Liver (tissue), 9 donors: ENCODE results near the gene MRGPRF. TPM values are rescaled to one million over a fixed set of nuclear protein-coding genes. Genes with fewer than 3 reads are reported as not detected.

ENCODE experiments used
- DNase-seq: peaks from one replicate; pipeline ENCODE4 v3.0.0-alpha.2; 2017; ENCODE audit warnings: low spot score
- H3K27ac ChIP-seq, 2 donors: one replicate each; pipeline ENCODE4 v1.7.0; 2013; ENCODE audit warnings: inconsistent platforms in 2 of 2, low read length in 2 of 2, control low read depth in 1 of 2, low read depth in 1 of 2, mild to moderate bottlenecking in 1 of 2
- H3K27me3 ChIP-seq, 4 donors: one replicate each; pipeline versions ENCODE4 v1.6.1 to v1.7.0; 2013; ENCODE audit warnings: low read length in 3 of 4, inconsistent platforms in 1 of 4, mild to moderate bottlenecking in 1 of 4, moderate library complexity in 1 of 4; ENCODE audit not compliant: control insufficient read depth in 4 of 4, insufficient read depth in 4 of 4
- H3K36me3 ChIP-seq, 4 donors: one replicate each; pipeline versions ENCODE4 v1.6.1 to v1.7.0; 2013; ENCODE audit warnings: low read length in 3 of 4, mild to moderate bottlenecking in 3 of 4, low read depth in 1 of 4, moderate library complexity in 1 of 4; ENCODE audit not compliant: control insufficient read depth in 4 of 4, insufficient read depth in 3 of 4
- H3K4me1 ChIP-seq, 4 donors: one replicate each; pipeline versions ENCODE4 v1.6.1 to v1.7.0; 2013; ENCODE audit warnings: low read length in 3 of 4, mild to moderate bottlenecking in 3 of 4, moderate library complexity in 1 of 4; ENCODE audit not compliant: control insufficient read depth in 4 of 4, insufficient read depth in 4 of 4
- H3K4me3 ChIP-seq, 3 donors: one replicate each; pipeline versions ENCODE4 v1.6.1 to v1.7.0; 2013; ENCODE audit warnings: low read length in 3 of 3, control low read depth in 1 of 3, low read depth in 1 of 3, mild to moderate bottlenecking in 1 of 3
- H3K9ac ChIP-seq, 2 donors: one replicate each; pipeline ENCODE4 v1.7.0; 2013; ENCODE audit warnings: low read length in 2 of 2, mild to moderate bottlenecking in 2 of 2, moderate library complexity in 2 of 2, control low read depth in 1 of 2, low read depth in 1 of 2
- H3K9me3 ChIP-seq, 4 donors: one replicate each; pipeline versions ENCODE4 v1.6.1 to v1.7.0; 2013; ENCODE audit warnings: low read length in 3 of 4; ENCODE audit not compliant: control insufficient read depth in 4 of 4
- ATF3 ChIP-seq: IDR thresholded peaks from 2 replicates; pipeline ENCODE4 v1.6.1; 2016; ENCODE audit warnings: antibody characterized with exemption
- CTCF ChIP-seq: fragments of 150-350 bp; IDR thresholded peaks from 2 replicates; pipeline ENCODE4 v1.5.1; 2017; ENCODE audit warnings: improper control_type of control experiment, low read depth, low read length; ENCODE audit not compliant: missing input control
- EGR1 ChIP-seq, 2 donors: IDR thresholded peaks; 2 replicates each; pipeline ENCODE4 v1.6.1; 2016 to 2018; ENCODE audit warnings: antibody characterized with exemption in 2 of 2, low read depth in 2 of 2
- FOXA1 ChIP-seq: IDR thresholded peaks from 2 replicates; pipeline ENCODE4 v1.6.1; 2016; ENCODE audit warnings: antibody characterized with exemption
- FOXA2 ChIP-seq: IDR thresholded peaks from 2 replicates; pipeline ENCODE4 v1.6.1; 2016; ENCODE audit warnings: antibody characterized with exemption
- GABPA ChIP-seq, 2 donors: IDR thresholded peaks in 1 of 2; conservative IDR thresholded peaks in 1 of 2; 2 replicates each; pipeline ENCODE4 v1.6.1; 2016; ENCODE audit warnings: antibody characterized with exemption in 2 of 2, mild to moderate bottlenecking in 1 of 2, moderate library complexity in 1 of 2
- HNF4A ChIP-seq, 2 donors: conservative IDR thresholded peaks; 2 replicates each; pipeline ENCODE4 v1.6.1; 2016; ENCODE audit warnings: antibody characterized with exemption in 2 of 2, mild to moderate bottlenecking in 2 of 2
- HNF4G ChIP-seq: IDR thresholded peaks from 2 replicates; pipeline ENCODE4 v1.6.1; 2016; ENCODE audit warnings: antibody characterized with exemption
- JUND ChIP-seq, 2 donors: IDR thresholded peaks; 2 replicates each; pipeline ENCODE4 v1.6.1; 2016; ENCODE audit warnings: antibody characterized with exemption in 2 of 2
- MAX ChIP-seq: IDR thresholded peaks from 2 replicates; pipeline ENCODE4 v1.6.1; 2016; ENCODE audit warnings: antibody characterized with exemption
- NR2F2 ChIP-seq: IDR thresholded peaks from 2 replicates; pipeline ENCODE4 v1.6.1; 2016; ENCODE audit warnings: antibody characterized with exemption
- RAD21 ChIP-seq, 2 donors: IDR thresholded peaks; 2 replicates each; pipeline ENCODE4 v1.6.1; 2016; ENCODE audit warnings: antibody characterized with exemption in 2 of 2, mild to moderate bottlenecking in 2 of 2
- REST ChIP-seq: IDR thresholded peaks from 2 replicates; pipeline ENCODE4 v1.6.1; 2016; ENCODE audit warnings: antibody characterized with exemption, mild to moderate bottlenecking
- RXRA ChIP-seq, 2 donors: IDR thresholded peaks; 2 replicates each; pipeline ENCODE4 v1.6.1; 2017 to 2018; ENCODE audit warnings: antibody characterized with exemption in 2 of 2, mild to moderate bottlenecking in 1 of 2
- SP1 ChIP-seq: IDR thresholded peaks from 2 replicates; pipeline ENCODE4 v1.6.1; 2018; ENCODE audit warnings: antibody characterized with exemption, mild to moderate bottlenecking
- TAF1 ChIP-seq: conservative IDR thresholded peaks from 2 replicates; pipeline ENCODE4 v1.6.1; 2016; ENCODE audit warnings: antibody characterized with exemption, mild to moderate bottlenecking
- YY1 ChIP-seq: IDR thresholded peaks from 2 replicates; pipeline ENCODE4 v1.6.1; 2016; ENCODE audit warnings: antibody characterized with exemption, mild to moderate bottlenecking
- ZBTB33 ChIP-seq: IDR thresholded peaks from 2 replicates; pipeline ENCODE4 v1.6.1; 2016; ENCODE audit warnings: antibody characterized with exemption
- WGBS: extraction: QIAGEN DNeasy Blood & Tissue Kit; methylation state at CpG from one replicate; pipeline ENCODE4 v1.1.7; 2013; 5-methylcytosine and 5-hydroxymethylcytosine counted together
- polyA plus RNA-seq, 2 donors: library from polyadenylated mRNA; stranded (reverse) in 1 of 2; unstranded in 1 of 2; fragments of 200-250 nt in 1 of 2; fragments of >200 nt in 1 of 2; fragmentation: Nextera tagmentation in 1 of 2; extraction: Ambion mirVana in 1 of 2; gene quantifications; one replicate each; pipeline versions ENCODE4 v1.2.1 to v1.2.3, GENCODE V29; 2013 to 2015
- total RNA-seq, 2 donors: library from RNA; depleted of rRNA; stranded (reverse); fragments of >200 nt; gene quantifications; one replicate each; pipeline ENCODE4 v1.2.3, GENCODE V29; 2014
- donor health status: healthy.
- donor health status: healthy.
- donor health status: healthy.
- donor health status: healthy.
- donor health status: healthy.

MRGPRF gene
- total and polyA plus RNA-seq, 4 donors: 1.1 to 4.8 (median 2.5) TPM

GRCh38 chr11:69009441-69010211 lies 3.4 kb downstream of the MRGPRF start (continued):
- TF ChIP-seq ZBTB33: no peak
- no peak for TF ChIP-seq SP1
- TF ChIP-seq MAX: no peak
- no peak for TF ChIP-seq YY1
- TF ChIP-seq JUND (IDR thresholded peaks at IDR 0.05): no peak

- peak overlapping the region in 1 of 2 donors; percentile 75 for H3K9ac ChIP-seq
- TF ChIP-seq YY1 (no peak), JUND (IDR thresholded peaks at IDR 0.05) (peak; percentile 22 to 78), RXRA (IDR thresholded peaks at IDR 0.05) (peak in 1 of 2 donors; percentile 25), RAD21 (IDR thresholded peaks at IDR 0.05) (peak in 1 of 2 donors; percentile 9)
- peaks cover 29 to 59% (median 45%) of the 10 kb centered on the region in 4 donors for H3K4me1 ChIP-seq
- no peak for DNase-seq
- no peaks in the 10 kb centered on the region for H3K36me3 ChIP-seq
- H3K27me3 ChIP-seq: no peaks in the 10 kb centered on the region
- H3K4me3 ChIP-seq: peak overlapping the region in 1 of 3 donors; percentile 6
- no peaks in the 10 kb centered on the region for H3K9me3 ChIP-seq
- WGBS: 37% methylated on average over 17 of the region's 17 CpGs
- peak overlapping the region; percentile 70 to 90 for H3K27ac ChIP-seq
These were observed 4.2 kb downstream of the MRGPRF start for GRCh38 chr11:69008737-69009440.

- H3K9ac ChIP-seq: peak overlapping the region in 1 of 2 donors; percentile 75
- no peaks in the 10 kb centered on the region for H3K36me3 ChIP-seq
- H3K27me3 ChIP-seq: no peaks in the 10 kb centered on the region
- peak overlapping the region in 2 of 3 donors; percentile 5 to 48 for H3K4me3 ChIP-seq
- 25% methylated on average over 8 of the region's 8 CpGs for WGBS
- DNase-seq: peak; percentile 59
- H3K27ac ChIP-seq: peak overlapping the region; percentile 70 to 90
- peaks cover 29 to 56% (median 45%) of the 10 kb centered on the region in 4 donors for H3K4me1 ChIP-seq
- no peaks in the 10 kb centered on the region for H3K9me3 ChIP-seq
- no peak for TF ChIP-seq FOXA2
- TF ChIP-seq REST: peak; percentile 69
- TF ChIP-seq FOXA1: peak; percentile 12
- no peak for TF ChIP-seq GABPA (IDR thresholded peaks at IDR 0.05 in 1 of 2, conservative IDR thresholded peaks at IDR 0.05 in 1 of 2)
- TF ChIP-seq RXRA (IDR thresholded peaks at IDR 0.05): peak; percentile 86 to 92
- peak; percentile 96 for TF ChIP-seq SP1
- peak; percentile 90 for TF ChIP-seq HNF4G
- TF ChIP-seq MAX: peak; percentile 68
- TF ChIP-seq HNF4A (conservative IDR thresholded peaks at IDR 0.05): peak; percentile 98 to 99
- no peak for TF ChIP-seq ZBTB33
- peak; percentile 83 for TF ChIP-seq NR2F2
- no peak for TF ChIP-seq ATF3
- TF ChIP-seq EGR1 (IDR thresholded peaks at IDR 0.05; ENCODE audit: low read depth in 2 of 2): peak; percentile 79 to 90
- peak; percentile 29 for TF ChIP-seq TAF1
- TF ChIP-seq YY1: peak; percentile 40
- no peak for TF ChIP-seq CTCF
These were observed 5.1 kb downstream of the MRGPRF start for GRCh38 chr11:69007975-69008381.
